Bronchial epithelial cell (primary cell): ENCODE data around the gene CISH. TPM values are rescaled to one million over a fixed set of nuclear protein-coding genes. Genes with fewer than 3 reads are reported as not detected.

ENCODE experiments used
- DNase-seq: peaks from one replicate; pipeline ENCODE4 v3.0.0-alpha.2; 2010; ENCODE audit warnings: low read depth
- FAIRE-seq: peaks from 2 replicates; lab custom pipeline; 2011; peaks lifted over from hg19 to GRCh38; lab: Jason Lieb, UNC
- H3K27me3 ChIP-seq: 2 replicates; pipeline ENCODE4 v1.5.1; 2011; ENCODE audit warnings: low read length; ENCODE audit not compliant: control insufficient read depth, insufficient read depth
- H3K36me3 ChIP-seq: 2 replicates; pipeline ENCODE4 v1.5.1; 2011; ENCODE audit warnings: low read length; ENCODE audit not compliant: control insufficient read depth, insufficient read depth
- H3K4me3 ChIP-seq: 2 replicates; pipeline ENCODE4 v1.5.1; 2011; ENCODE audit warnings: mild to moderate bottlenecking, low read depth, low read length, control low read depth
- total RNA-seq: library from RNA; depleted of rRNA; stranded (reverse); fragments of >200 nt; gene quantifications from 2 replicates; pipeline ENCODE4 v1.2.1, GENCODE V29; 2014
- TF ChIP-seq, protein P1 (sequence below): IDR thresholded peaks from 2 replicates; pipeline ENCODE4 v1.5.1; 2011; ENCODE audit warnings: mild to moderate bottlenecking, moderate library complexity, low read length, control low read depth, inconsistent platforms; ENCODE audit not compliant: insufficient read depth, severe bottlenecking

The CISH gene
- total RNA-seq, 1 donor from 2014 or later: 0.26 TPM

DNA sequence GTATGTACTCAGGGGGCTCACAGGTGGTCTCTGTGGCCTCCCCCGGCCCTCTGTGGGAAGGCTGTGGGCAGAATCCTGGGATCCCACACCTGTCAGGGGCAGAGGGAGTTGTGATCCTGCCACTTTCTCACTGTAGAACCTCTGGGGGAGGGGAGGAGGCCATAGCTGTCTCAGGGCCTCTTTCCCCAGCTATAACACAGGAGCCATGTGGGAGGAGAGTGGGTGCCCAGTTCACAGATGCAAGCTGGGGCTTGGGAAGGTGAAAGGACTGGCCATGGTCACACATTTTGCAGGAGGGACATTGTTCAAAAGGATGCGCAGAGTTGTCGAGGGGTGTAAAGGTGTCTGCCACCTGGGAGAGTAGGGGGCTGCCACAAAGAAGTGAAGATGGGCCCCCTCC, 17.0 kb upstream of the CISH start:
- H3K4me3 ChIP-seq: no peak overlapping the region
- H3K27me3 ChIP-seq: no peaks in the 10 kb centered on the region
- no peak for FAIRE-seq
- peaks cover 1% of the 10 kb centered on the region for H3K36me3 ChIP-seq
- TF ChIP-seq, protein P1, sequence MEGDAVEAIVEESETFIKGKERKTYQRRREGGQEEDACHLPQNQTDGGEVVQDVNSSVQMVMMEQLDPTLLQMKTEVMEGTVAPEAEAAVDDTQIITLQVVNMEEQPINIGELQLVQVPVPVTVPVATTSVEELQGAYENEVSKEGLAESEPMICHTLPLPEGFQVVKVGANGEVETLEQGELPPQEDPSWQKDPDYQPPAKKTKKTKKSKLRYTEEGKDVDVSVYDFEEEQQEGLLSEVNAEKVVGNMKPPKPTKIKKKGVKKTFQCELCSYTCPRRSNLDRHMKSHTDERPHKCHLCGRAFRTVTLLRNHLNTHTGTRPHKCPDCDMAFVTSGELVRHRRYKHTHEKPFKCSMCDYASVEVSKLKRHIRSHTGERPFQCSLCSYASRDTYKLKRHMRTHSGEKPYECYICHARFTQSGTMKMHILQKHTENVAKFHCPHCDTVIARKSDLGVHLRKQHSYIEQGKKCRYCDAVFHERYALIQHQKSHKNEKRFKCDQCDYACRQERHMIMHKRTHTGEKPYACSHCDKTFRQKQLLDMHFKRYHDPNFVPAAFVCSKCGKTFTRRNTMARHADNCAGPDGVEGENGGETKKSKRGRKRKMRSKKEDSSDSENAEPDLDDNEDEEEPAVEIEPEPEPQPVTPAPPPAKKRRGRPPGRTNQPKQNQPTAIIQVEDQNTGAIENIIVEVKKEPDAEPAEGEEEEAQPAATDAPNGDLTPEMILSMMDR: no peak
- no peak for DNase-seq

DNA sequence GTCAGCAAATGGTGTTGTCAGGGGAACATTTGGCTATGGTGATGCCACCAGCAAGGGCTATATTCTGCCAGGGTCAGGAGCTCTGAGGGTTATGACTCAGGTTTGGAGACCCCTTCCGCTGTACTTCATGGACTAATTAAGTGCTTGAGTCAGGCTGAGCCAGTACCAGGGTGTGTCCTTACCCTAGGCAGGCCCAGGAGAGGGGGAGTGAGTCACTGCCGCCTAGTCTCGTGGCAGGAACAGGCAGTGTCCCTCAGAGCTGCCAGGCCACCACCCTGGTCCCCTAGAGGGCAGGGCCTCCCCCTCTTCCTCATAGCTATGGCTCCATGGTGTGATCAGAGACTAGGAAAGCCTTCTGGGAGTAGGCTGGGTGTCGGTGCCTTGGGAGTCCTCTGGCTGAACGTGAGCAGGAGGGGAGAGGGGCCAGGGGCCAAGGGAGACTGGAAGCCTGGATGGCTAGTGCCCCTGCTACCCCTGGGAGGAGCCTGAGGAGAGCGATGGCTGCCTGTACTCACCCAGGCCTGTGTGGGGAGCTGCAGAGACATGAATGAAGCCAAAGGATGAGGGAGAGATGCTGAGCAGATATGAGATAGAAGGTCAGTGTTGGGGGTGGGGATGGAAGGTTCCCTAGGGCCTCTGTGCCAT, 16.0 kb upstream of the CISH start:
- DNase-seq: peak; percentile 89
- H3K4me3 ChIP-seq: no peak overlapping the region
- peak; percentile 47 for FAIRE-seq
- peaks cover 1% of the 10 kb centered on the region for H3K36me3 ChIP-seq
- no peaks in the 10 kb centered on the region for H3K27me3 ChIP-seq
- TF ChIP-seq, protein P1: peak; percentile 38

GRCh38 chr3:50626401-50626800, 14.8 kb upstream of the CISH start:
- TF ChIP-seq, protein P1: no peak
- DNase-seq: no peak
- H3K27me3 ChIP-seq: no peaks in the 10 kb centered on the region
- FAIRE-seq: no peak
- no peak overlapping the region for H3K4me3 ChIP-seq
- peaks cover 1% of the 10 kb centered on the region for H3K36me3 ChIP-seq

GRCh38 chr3:50625231-50626182, 13.9 kb upstream of the CISH start:
- no peak overlapping the region for H3K4me3 ChIP-seq
- peak; percentile 28 for FAIRE-seq
- no peaks in the 10 kb centered on the region for H3K27me3 ChIP-seq
- DNase-seq: no peak
- TF ChIP-seq, protein P1: no peak
- H3K36me3 ChIP-seq: no peaks in the 10 kb centered on the region

- no peak overlapping the region for H3K4me3 ChIP-seq
- H3K36me3 ChIP-seq: no peaks in the 10 kb centered on the region
- TF ChIP-seq, protein P1: no peak
- H3K27me3 ChIP-seq: no peaks in the 10 kb centered on the region
- peak; percentile 96 for FAIRE-seq
- peak; percentile 78 for DNase-seq
Measured at GRCh38 chr3:50624634-50625033, 13.1 kb upstream of the CISH start.
